Skin epidermis (tissue), 12 donors: Measurements from ENCODE around the gene MPV17L2.
A peak's percentile ranks its signal among the peaks of the same experiment; 100 is the strongest.
"Not testable (repeated sequence)": the region's sequence is repeated elsewhere in the genome, so short reads cannot be mapped to it uniquely, and the experiment has no call there.

Experiments
- H3K27ac ChIP-seq, 21 experiments: fragments of 200-600 bp; sonication (generic) in 11 of 21; one replicate each; pipeline ENCODE4 v1.5.0; 2020; ENCODE audit warnings: mild to moderate bottlenecking in 3 of 21, inconsistent platforms in 2 of 21, moderate library complexity in 2 of 21
- H3K4me3 ChIP-seq, 7 experiments: fragments of 200-600 bp; sonication (generic) in 2 of 7; one replicate each; pipeline ENCODE4 v1.5.0; 2020; ENCODE audit warnings: inconsistent platforms in 2 of 7, mild to moderate bottlenecking in 2 of 7, moderate library complexity in 1 of 7

Gene MPV17L2

DNA sequence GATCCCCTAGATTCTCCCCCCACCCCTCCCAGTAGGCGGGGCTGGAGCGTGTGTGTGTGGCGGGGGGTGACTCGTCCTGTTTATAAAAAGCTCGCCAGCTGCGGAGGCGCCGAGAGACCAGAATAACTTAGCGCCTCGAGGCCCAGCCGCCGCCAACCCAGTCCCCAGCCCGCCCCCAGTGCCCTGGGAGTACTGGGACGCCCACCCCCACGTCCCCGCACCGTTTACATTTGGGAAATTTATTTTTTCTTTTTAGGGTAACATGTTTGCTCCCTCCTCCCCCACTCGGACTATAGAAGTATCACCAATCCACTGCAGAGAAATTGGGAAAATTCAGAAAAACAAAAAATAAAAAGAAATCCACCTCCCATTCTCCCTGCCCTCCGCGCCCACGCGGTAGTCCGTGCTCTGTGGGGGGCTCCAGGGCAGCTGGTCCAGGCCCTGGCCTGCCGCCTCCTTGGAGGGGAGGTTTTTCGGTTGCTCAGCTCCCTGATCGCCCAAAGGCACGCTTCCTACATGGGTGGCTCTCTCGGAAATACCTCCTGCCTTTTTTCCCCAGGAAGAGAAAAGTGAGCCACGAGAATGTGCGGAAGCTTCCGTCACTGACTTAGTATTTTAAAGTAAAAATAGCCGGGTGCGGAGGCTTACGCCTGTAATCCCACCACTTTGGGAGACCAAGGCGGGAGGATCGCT is 12.3 kb downstream of the MPV17L2 start:
- H3K27ac ChIP-seq, result peak overlapping the region in 20 of 21 experiments; percentile 71 to 95 (median 88)
- H3K4me3 ChIP-seq, result peak overlapping the region; percentile 31 to 91 (median 54)

DNA sequence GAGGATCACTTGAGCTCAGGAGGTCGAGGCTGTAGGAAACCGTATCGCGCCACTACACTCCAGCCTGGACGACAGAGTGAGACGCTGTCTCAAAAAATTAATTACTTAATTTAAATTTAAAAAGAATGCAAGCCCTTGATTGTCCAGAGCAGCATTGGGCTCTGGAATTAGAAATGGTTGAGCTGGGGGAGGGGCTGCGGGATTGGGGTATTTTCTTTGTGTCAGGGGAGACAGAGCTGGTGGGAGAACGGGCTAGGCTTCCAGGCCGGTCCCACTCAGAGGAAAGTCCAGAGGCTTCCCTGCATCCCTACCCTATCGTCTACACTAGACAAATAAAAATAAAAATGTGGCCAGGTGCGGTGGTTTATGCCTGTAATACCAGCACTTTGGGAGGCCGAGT is 13.0 kb downstream of the MPV17L2 start:
- H3K4me3 ChIP-seq, result no peak overlapping the region

DNA sequence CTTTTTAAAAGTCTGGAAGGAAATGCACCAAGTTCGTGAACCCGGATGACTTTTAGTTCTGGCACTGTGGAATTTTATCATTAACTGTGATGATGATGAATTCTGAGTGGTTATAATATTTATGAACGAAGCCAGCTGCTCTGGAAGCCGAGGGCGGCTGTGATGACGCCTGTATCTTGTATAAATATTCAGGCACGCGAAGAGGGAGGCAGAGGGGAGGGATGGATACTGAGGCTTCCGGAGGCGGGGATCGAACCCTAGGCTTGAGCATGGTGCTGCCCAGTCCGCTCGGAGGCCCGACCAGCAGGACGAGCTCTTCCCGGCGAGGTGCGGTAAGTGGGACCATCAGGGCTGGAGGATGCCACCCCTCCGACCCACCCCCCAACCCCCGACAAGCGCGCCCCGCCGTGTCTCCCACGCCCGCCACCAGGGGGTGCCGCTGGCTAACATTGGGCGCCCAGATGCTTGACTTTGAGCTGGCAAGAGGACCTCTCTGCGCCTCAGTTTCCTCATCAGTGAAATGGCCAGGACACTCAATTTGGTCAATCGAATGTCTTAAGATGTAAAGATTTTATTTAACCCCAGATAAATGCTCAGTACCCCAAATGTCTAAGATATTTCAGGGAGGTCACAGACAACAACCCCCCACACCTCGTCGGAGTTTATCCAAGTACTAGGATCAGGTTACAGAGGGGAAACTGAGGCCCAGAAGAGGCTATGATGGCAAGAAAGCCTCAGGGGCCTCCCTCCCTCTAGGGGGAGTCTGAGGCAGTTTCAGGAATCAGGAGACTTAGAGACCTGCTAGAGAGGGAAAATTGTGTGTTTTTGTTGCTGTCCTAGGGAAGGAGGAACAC is 15.3 kb downstream of the MPV17L2 start:
- Histone ChIP-seq H3K27ac (no peak overlapping the region), H3K4me3 (no peak overlapping the region)

More for the DNA sequence above, 13.0 kb downstream of the MPV17L2 start:
- H3K27ac ChIP-seq, result peak overlapping the region in 12 of 21 experiments; percentile 83 to 95 (median 89)

DNA sequence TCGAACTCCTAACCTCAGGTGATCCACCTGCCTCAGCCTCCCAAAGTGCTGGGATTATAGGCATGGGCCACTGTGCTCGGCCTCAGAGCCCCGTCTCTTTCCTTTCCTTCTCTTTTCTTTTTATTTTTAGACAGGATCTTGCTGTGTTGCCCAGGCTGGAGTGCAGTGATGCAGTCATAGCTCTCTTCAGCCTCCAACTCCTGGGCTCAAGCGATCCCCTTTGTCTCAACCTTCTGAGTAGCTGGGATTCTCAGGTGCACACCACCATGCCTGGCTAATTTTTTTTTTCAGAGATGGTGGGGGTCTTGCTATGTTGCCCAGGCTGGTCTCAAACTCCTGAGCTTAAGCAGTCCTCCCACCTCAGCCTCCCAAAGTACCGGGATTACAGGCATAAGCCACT is 16.9 kb downstream of the MPV17L2 start:
- H3K4me3 ChIP-seq, H3K27ac ChIP-seq: not testable (repeated sequence)

DNA sequence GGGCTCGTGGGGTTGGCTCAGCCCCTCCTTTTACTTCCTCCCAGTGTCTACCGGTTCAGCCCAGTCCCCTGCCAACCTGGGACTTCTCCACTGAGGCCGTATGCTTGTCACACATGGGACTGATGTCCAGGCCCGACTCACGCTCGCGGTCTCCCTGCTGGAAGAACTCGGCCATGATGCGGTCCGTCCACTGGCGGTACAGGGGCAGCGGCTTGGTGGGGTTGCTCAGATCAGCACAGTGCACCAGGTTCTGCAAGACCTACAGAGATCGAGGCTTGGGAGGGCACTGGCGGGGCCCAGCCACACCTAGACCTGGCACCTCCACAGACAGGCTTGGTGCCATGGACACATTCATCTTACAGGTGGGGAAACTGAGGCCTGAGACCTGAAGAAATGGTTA is 18.7 kb downstream of the MPV17L2 start:
- Histone ChIP-seq H3K4me3 (no peak overlapping the region), H3K27ac (no peak overlapping the region)

DNA sequence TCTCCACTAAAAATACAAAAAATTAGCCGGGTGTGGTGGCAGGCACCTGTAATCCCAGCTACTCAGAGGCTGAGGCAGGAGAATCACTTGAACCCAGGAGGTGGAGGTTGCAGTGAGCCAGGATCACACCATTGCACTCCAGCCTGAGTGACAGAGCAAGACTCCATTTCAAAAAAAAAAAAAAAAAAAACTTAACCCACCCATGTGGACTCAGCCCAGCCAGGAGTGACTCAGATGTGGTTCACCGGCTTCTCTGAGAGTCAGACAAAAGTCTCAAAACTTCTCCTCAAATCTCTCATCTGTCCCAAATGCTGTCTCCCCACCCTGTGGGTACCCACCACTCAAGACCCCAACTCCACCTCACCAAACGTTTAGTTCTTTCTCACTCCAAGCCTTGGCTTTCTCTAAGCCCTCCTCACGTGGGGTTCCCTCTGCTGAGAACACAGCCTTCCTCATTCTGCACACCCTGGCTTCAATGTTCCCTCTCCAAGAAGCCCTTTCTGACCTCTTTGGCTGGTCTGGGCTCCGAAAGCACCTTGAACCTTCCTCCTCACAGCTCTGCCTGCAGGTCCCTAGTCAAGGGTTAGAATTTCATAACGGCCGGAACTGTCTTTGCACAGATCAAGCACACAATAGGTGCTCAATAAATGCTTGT is 21.9 kb downstream of the MPV17L2 start:
- Histone ChIP-seq H3K4me3 (no peak overlapping the region), H3K27ac (no peak overlapping the region)

DNA sequence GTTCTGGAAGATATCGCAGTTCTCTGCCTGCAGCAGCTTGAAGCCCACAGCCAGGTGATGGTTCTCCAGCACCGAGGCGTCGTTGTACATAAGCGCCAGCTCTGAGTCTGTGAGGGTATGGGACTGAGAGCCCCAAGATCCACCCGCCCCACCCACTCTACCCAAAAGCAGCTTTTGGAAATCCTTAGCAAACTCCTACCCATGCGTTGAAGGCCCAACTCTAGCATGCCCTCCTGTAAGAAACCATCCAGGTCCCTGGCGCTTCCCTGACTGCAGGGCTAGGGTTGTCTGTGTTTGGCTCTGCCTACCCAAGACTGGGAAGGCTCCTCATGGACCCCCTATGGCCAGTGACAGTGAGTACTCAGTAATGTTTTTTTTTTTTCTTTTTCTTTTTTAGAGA is 23.8 kb downstream of the MPV17L2 start:
- Histone ChIP-seq H3K27ac (no peak overlapping the region), H3K4me3 (no peak overlapping the region)

DNA sequence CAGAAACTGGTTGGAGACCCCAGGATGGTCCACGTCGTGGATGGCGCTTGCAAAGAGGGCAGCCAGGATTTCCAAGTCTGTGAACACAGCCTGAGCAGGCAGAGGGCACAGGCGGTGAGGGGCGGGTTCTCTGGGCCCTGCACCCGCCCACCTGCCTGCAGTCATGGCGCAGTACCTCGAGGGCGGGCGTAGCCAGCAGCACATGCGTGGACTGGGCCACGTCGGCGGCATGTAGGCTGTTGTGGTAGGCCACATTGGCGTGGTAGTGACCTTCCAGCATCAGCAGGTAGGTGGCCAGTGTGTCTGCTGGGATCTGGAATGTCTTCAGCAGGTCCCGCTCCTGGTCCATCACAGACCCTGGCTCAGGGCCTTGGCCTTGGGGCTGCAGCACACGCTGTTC is 25.1 kb downstream of the MPV17L2 start:
- no peak overlapping the region for H3K4me3 ChIP-seq
- no peak overlapping the region for H3K27ac ChIP-seq

DNA sequence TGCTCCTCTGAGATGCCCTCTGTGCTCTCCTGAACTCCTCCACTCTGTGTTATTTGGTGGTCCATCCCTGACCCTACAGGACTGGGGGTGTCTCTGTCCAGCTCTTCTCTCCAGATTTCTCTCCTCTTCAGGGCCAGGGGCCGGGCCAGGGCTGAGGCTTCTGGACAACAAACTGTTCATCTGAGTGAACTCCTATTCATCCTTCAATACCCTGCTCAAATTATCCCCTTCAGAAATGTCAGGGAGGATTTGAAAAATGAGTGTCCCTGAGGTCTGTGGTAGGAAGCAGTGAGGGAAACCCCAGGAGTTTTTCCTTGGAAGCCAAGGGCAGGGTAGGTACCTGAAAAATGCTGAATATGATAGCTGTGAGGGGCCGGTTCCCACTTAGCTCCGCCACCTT is 25.6 kb downstream of the MPV17L2 start:
- no peak overlapping the region for H3K4me3 ChIP-seq
- no peak overlapping the region for H3K27ac ChIP-seq

DNA sequence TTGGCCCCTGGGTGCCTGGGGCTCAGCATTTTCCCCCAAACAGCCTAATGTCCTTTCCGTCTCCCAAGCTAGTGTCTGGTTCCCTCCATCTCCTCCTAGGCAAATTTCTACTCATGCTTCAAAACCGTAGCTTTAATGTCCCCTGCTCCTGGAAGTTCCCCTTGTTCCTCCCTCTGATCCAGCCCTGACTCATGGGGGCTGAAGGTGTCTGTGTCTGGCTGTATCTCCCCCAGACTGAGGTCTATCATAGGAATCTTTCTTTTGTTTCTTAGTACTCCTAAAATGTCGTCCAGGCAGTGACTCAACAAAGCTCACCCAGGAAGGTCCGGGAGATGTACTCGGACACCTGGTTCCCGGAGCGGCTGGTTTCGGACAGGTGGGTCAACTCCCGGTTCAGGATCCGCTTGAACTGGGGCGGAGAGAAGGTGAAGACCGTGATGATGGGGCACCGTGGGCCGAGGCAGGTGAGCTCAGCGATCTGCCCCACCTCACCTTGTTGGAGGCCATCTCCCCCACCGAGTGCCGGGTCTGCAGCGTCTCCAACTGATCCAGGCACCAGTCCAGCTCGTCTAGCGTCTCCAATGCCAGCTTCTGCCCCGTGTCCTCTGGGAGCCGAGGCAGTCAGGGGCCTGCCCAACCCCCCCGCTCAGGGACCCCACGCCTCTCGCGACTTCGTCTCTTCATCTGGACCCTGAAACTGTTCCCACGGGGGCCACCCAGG is 27.1 kb downstream of the MPV17L2 start:
- H3K4me3 ChIP-seq, result no peak overlapping the region
- no peak overlapping the region for H3K27ac ChIP-seq

DNA sequence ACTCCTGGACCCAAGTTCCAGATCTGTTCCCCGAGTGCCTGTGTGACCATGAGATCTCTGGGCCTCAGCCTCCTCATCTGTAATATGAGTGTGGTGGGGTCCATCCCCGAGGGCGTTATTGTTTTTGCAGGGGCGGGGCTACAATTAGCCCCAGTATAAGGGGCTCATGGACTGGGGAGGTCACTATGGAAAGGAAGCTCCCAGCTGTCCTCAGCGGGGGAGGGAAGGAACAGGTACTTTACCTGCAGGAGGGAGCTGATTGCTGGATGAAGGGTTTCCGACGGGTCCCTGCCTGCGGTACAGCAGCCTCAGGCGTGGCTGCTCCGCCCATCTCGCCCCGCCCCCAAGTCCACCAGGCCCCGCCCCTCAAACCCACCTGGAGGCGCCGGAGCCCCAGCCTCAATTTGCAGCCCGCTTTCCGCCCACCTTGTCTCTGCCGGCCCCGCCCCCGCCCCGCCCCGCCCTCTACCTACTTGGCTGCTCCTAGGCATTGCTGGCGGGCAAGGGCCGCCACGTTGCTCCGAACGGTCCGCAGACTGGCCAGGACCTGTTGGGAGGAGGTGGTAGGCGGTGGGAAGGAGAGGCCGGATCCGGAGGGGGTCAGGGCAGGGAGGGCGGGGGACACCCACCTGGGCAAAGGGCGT is 27.7 kb downstream of the MPV17L2 start:
- H3K27ac ChIP-seq, result no peak overlapping the region
- H3K4me3 ChIP-seq, result no peak overlapping the region

DNA sequence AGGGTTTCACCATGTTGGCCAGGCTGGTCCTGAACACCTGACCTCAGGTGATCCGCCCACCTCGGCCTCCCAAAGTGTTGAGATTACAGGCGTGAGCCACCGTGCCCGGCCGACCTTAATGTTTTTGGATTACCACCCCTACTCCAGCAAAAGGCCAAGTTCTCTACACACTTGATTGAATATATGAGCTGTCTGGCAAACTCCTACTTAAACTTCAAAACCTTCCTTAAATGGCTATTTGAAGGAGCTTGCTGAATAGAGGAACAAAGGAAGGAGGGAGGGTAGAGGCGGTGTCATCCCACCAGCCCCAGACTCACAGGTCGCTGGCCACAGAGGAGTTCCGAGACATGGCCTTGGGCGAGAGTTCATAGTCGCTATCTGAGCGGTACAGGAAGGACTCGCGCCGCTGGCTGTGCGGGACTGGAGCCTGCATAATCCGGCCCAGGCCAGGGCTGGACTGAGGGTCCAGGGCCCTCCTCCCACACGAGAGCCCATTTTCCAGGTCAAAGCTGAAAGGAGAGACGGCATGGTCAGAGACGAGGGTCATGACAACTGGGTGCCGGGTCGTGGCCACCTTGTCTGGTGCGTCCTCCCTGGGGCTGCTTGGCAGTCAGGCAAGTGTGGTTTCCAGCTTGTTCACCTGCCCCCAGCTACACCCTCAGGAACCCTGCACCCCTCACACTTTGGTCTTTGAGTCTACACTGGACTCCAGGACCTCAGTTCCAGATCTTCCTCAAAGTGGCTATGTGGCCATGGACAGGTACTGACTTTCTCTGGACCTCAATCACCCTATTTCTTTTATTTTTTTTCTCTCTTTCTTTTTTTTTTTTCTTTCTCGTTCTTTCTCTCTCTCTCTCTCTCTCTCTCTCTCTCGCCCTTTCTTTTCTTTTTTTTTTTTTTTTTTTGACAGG is 29.1 kb downstream of the MPV17L2 start:
- Histone ChIP-seq H3K27ac (no peak overlapping the region), H3K4me3 (no peak overlapping the region)

DNA sequence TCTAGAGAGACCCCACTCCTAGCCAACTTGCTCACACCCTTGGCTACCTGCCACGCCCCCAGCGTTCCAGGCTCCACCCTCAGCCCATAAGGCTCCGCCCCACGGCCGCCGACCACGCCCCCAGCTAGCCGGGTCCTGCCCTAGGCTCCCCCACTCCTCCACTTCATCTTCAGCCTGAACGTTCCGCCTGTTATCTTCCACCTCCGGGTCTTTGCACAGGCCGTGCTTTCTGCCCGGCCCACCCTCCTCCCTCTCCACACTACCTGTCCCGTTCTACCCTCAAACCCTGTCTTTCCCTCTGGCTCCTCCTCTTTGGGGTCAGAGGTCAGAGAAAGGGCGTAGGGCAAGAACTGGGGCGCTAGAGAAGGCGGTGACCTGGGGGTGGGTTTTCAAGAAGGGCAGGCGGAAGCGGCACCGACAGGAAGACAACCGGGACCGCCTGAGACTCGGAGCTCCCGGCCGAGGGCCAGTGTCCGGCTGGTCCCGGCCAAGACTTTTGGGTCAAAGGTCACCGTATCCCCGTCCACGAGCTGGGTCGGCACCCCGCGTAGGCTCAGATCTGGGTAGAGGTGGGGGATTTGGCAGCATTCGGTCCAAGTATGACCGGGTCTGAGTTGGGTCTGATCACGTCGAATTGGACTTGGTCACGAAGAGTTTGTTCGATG is 31.0 kb downstream of the MPV17L2 start:
- Histone ChIP-seq H3K4me3 (peak overlapping the region; percentile 20 to 32 (median 30)), H3K27ac (peak overlapping the region in 4 of 21 experiments; percentile 16 to 51 (median 32))

DNA sequence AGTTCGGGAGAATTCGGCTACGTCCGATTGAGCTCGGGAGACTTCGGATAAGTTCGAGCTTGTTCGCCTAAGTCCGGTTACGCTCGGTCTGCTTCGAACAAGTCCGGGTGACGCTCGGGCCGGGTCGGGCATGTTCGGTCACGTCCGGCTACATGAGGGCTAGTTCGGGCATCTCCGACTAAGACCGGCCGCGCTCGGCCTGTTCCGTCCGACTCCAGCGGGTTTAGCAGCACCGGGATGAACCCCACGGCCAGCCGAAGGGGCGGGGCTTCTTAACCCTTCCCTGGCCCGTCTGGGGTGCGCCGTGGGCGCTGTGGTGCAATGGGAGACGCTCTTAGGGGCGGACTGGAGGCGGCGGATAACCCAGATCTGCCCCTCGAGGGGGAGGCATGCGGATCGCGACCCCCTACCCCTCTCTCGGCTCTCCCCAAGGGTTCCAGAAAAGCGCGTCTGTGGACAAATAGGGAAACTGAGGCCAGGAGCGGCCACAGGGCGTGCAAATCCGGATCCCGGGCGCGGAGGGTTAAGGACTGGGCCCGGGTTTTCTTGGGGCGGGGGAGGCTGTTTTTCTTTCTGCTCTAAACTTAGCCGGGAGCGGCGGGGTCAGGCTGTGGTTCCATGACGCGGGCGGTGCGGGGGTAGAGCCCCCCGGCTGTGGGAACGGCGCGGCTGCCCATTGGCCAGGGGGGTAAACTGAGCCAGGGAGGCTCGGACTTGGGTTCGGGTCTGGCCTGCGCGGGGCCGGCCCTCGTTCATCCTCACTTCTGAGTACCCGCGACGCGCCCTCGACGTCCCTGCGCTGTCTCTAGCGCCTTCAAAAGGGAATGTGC is 31.7 kb downstream of the MPV17L2 start:
- peak overlapping the region; percentile 16 to 32 (median 30) for H3K4me3 ChIP-seq
- H3K27ac ChIP-seq, result peak overlapping the region in 5 of 21 experiments; percentile 10 to 51 (median 22)

DNA sequence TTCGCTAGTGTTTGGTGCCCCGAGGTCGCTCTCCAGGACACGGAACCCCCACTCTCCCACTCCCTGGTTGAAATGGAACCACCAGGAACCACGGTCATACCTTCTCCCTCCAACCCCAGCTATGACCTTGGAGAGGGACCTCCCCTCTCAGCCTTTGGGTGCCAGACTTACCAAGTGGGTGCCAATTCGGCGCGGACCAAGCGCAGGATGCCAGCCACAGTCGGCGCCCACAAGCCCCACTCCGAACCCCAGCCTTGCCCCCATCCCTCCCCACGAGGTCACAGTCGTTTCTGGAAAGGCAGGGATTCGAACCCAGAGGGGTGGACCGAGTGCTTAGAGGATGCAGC is 32.3 kb downstream of the MPV17L2 start:
- Histone ChIP-seq H3K27ac (peak overlapping the region in 2 of 21 experiments; percentile 10 to 27), H3K4me3 (peak overlapping the region in 2 of 7 experiments; percentile 3 to 16)

DNA sequence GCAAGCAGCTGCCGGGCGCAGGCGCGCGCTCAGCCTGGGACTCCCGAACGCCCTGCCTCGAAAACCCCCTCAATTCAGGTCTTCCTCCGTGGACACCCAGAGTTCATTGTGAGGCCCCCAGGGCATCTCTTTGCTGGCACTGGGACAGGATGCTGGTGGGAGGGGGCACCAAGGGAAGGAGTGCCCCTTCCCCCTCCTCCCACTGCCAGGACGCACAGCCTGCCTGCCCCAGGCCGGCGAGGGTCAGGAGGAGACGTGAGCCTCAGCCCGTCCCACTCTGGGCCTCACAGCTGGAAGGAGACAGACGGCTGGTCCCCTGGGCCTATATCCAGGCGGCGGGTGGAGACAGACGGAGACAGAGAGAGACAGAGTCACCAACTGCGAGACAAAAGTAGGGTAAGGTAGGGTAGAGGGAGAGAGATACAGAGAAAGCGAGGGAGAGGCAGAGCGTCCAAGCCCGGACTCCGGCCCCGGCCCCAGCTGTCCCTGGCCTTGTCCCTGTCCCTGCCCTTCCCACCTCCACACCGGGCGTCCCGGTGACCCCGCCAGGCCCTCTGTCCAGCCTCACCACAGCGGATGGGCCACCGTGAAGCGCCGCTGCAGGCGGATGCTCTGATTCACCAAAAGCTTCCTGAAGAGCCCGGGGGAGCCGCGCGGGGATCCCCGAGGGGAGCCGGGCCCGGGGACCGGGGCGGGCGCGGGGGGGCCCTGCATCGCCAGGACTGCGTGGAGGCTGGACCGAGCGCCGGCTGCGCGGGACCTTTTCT is 32.9 kb downstream of the MPV17L2 start, which contains the start of gene PDE4C:
Gene PDE4C, minus strand, starts transcription at position 737 of the 767 bp plus-strand sequence. Its CDS starts 23 bp downstream, at position 714.
- peak within 1 kb of the TSS in 1 of 7 experiments; percentile 16 for H3K4me3 ChIP-seq
- peak within 1 kb of the TSS in 1 of 21 experiments; percentile 10 for H3K27ac ChIP-seq
